H1 (cell line): ENCODE measurements around the gene SEMA3C. TPM values are rescaled to one million over a fixed set of nuclear protein-coding genes. Genes with fewer than 3 reads are reported as not detected.

ENCODE experiments used
- CTCF ChIA-PET: fragments of 300-600 bp; sonication (Branson Sonifier 250); formaldehyde crosslinking; loops from one replicate; lab custom pipeline; 2021; ENCODE audit not compliant: partially characterized antibody; lab: Charles Lee
- POLR2A ChIA-PET: fragments of 300-600 bp; sonication (Branson Sonifier 250); formaldehyde crosslinking; loops from one replicate; lab custom pipeline; 2021; ENCODE audit warnings: inconsistent platforms; ENCODE audit not compliant: partially characterized antibody; lab: Charles Lee
- DNase-seq, 2 experiments: peaks; one replicate each; pipeline versions ENCODE4 v3.0.0 to v3.0.0-alpha.2; 2010 to 2022; ENCODE audit warnings: low spot score in 2 of 2, low read depth in 1 of 2, mixed read lengths in 1 of 2
- FAIRE-seq: peaks from 2 replicates; lab custom pipeline; 2011; peaks lifted over from hg19 to GRCh38; lab: Jason Lieb, UNC
- H2AFZ ChIP-seq: 2 replicates; pipeline ENCODE4 v1.8.1; 2012; ENCODE audit warnings: low read length, inconsistent platforms
- H2AK5ac ChIP-seq: 2 replicates; pipeline ENCODE4 v1.6.1; 2013; ENCODE audit warnings: low read depth, low read length
- H2BK120ac ChIP-seq: replicated peaks from 2 replicates; pipeline ENCODE3; 2013; ENCODE audit warnings: low read depth, low read length, inconsistent platforms
- H2BK12ac ChIP-seq: 2 replicates; pipeline ENCODE4 v1.6.1; 2013; ENCODE audit warnings: low read depth, low read length
- H2BK15ac ChIP-seq: 2 replicates; pipeline ENCODE4 v1.6.1; 2013; ENCODE audit warnings: low read length
- H2BK20ac ChIP-seq: 2 replicates; pipeline ENCODE4 v1.6.1; 2013; ENCODE audit warnings: low read length
- H2BK5ac ChIP-seq: 2 replicates; pipeline ENCODE4 v1.6.1; 2013; ENCODE audit warnings: low read depth, low read length
- H3K14ac ChIP-seq: 2 replicates; pipeline ENCODE4 v1.6.1; 2013; ENCODE audit warnings: inconsistent platforms; ENCODE audit not compliant: insufficient read length
- H3K18ac ChIP-seq: 2 replicates; pipeline ENCODE4 v1.6.1; 2013; ENCODE audit warnings: low read length; ENCODE audit errors: extremely low read depth
- H3K23ac ChIP-seq: 2 replicates; pipeline ENCODE4 v1.6.1; 2013; ENCODE audit warnings: inconsistent platforms; ENCODE audit not compliant: insufficient read length
- H3K23me2 ChIP-seq: 2 replicates; pipeline ENCODE4 v1.6.1; 2013; ENCODE audit warnings: low read depth, low read length
- H3K27ac ChIP-seq: 2 replicates; pipeline ENCODE4 v1.6.1; 2011; ENCODE audit warnings: low read depth, low read length, inconsistent platforms
- H3K27me3 ChIP-seq, 4 experiments: replicated peaks in 1 of 4; 1 replicate in 1 of 4; 2 replicates in 3 of 4; pipeline versions ENCODE4 v1.6.1 to v1.8.1; 2011 to 2013; ENCODE audit warnings: low read length in 3 of 4, mild to moderate bottlenecking in 3 of 4, inconsistent platforms in 2 of 4, mixed read lengths in 2 of 4, moderate library complexity in 1 of 4; ENCODE audit not compliant: control insufficient read depth in 3 of 4, insufficient read depth in 3 of 4; ENCODE audit errors: extremely low read depth in 1 of 4
- H3K36me3 ChIP-seq, 4 experiments: 2 replicates each; pipeline versions ENCODE4 v1.6.1 to v1.8.1; 2011 to 2013; ENCODE audit warnings: mild to moderate bottlenecking in 4 of 4, low read length in 3 of 4, moderate library complexity in 2 of 4, control low read depth in 1 of 4, inconsistent platforms in 1 of 4; ENCODE audit not compliant: insufficient read depth in 4 of 4, control insufficient read depth in 2 of 4
- H3K4ac ChIP-seq: replicated peaks from 2 replicates; pipeline ENCODE3; 2013; ENCODE audit warnings: low read length, low read depth, mixed read lengths, inconsistent platforms; ENCODE audit not compliant: insufficient read length
- H3K4me1 ChIP-seq, 4 experiments: replicated peaks in 1 of 4; 1 replicate in 1 of 4; 2 replicates in 3 of 4; pipeline versions ENCODE4 v1.6.1 to v1.8.1; 2011 to 2013; ENCODE audit warnings: low read length in 3 of 4, inconsistent platforms in 2 of 4, mixed read lengths in 1 of 4; ENCODE audit not compliant: insufficient read depth in 4 of 4, control insufficient read depth in 3 of 4
- H3K4me2 ChIP-seq, 2 experiments: 2 replicates each; pipeline versions ENCODE4 v1.6.1 to v1.8.1; 2011 to 2013; ENCODE audit warnings: low read depth in 2 of 2, low read length in 2 of 2, control low read depth in 1 of 2, inconsistent platforms in 1 of 2, mild to moderate bottlenecking in 1 of 2; ENCODE audit not compliant: insufficient read depth in 1 of 2
- H3K4me3 ChIP-seq, 4 experiments: fragments of 200-600, 300-600 bp in 1 of 4; sonication (generic), shearing (Covaris generic), sonication (Bioruptor Twin) in 1 of 4; 2 replicates each; pipeline versions ENCODE4 v1.5.1 to v1.8.1; 2011 to 2016; ENCODE audit warnings: low read length in 4 of 4, low read depth in 3 of 4, control low read depth in 2 of 4, inconsistent platforms in 2 of 4, mild to moderate bottlenecking in 2 of 4, mixed read lengths in 1 of 4, moderate library complexity in 1 of 4; ENCODE audit not compliant: insufficient read depth in 2 of 4; ENCODE audit errors: extremely low read depth in 1 of 4
- H3K56ac ChIP-seq: replicated peaks from 2 replicates; pipeline ENCODE3; 2013; ENCODE audit warnings: low read depth, mild to moderate bottlenecking, mixed read lengths, low read length, inconsistent platforms; ENCODE audit not compliant: insufficient read length
- H3K79me1 ChIP-seq: 2 replicates; pipeline ENCODE4 v1.6.1; 2013; ENCODE audit warnings: low read depth, low read length, control low read depth
- H3K79me2 ChIP-seq, 2 experiments: 2 replicates each; pipeline versions ENCODE4 v1.6.1 to v1.8.1; 2012 to 2013; ENCODE audit warnings: low read length in 2 of 2, mild to moderate bottlenecking in 2 of 2, inconsistent platforms in 1 of 2; ENCODE audit not compliant: insufficient read depth in 2 of 2, control insufficient read depth in 1 of 2
- H3K9ac ChIP-seq, 4 experiments: replicated peaks in 1 of 4; 1 replicate in 1 of 4; 2 replicates in 3 of 4; pipeline versions ENCODE4 v1.6.1 to v1.8.1; 2011 to 2013; ENCODE audit warnings: low read depth in 3 of 4, low read length in 3 of 4, control low read depth in 2 of 4, mild to moderate bottlenecking in 2 of 4, moderate library complexity in 2 of 4, inconsistent platforms in 1 of 4; ENCODE audit errors: extremely low read depth in 1 of 4
- H3K9me3 ChIP-seq, 2 experiments: 2 replicates each; pipeline versions ENCODE4 v1.6.1 to v1.8.1; 2012 to 2013; ENCODE audit warnings: mild to moderate bottlenecking in 2 of 2, moderate library complexity in 2 of 2, control low read depth in 1 of 2, inconsistent platforms in 1 of 2, low read depth in 1 of 2, low read length in 1 of 2, mixed read lengths in 1 of 2; ENCODE audit not compliant: insufficient read depth in 2 of 2
- H4K20me1 ChIP-seq, 2 experiments: replicated peaks in 1 of 2; 2 replicates each; pipeline versions ENCODE3 to v1.8.1; 2011 to 2013; ENCODE audit warnings: inconsistent platforms in 2 of 2, low read length in 2 of 2, mild to moderate bottlenecking in 1 of 2; ENCODE audit not compliant: insufficient read depth in 2 of 2, control insufficient read depth in 1 of 2
- H4K5ac ChIP-seq: 2 replicates; pipeline ENCODE4 v1.6.1; 2013; ENCODE audit warnings: low read length, low read depth, mixed read lengths, inconsistent platforms; ENCODE audit not compliant: insufficient read length
- H4K8ac ChIP-seq: 2 replicates; pipeline ENCODE4 v1.8.0; 2013; ENCODE audit warnings: mild to moderate bottlenecking, moderate library complexity, low read length, inconsistent platforms; ENCODE audit not compliant: insufficient read depth; ENCODE audit errors: extremely low read depth
- H4K91ac ChIP-seq: replicated peaks from 2 replicates; pipeline ENCODE3; 2013; ENCODE audit warnings: low read length, mixed read lengths, inconsistent platforms; ENCODE audit not compliant: insufficient read length
- CHD1 ChIP-seq: IDR thresholded peaks from 2 replicates; pipeline ENCODE4 v1.6.1; 2012; ENCODE audit warnings: low read depth, low read length, improper control_type of control experiment
- EGR1 ChIP-seq: IDR thresholded peaks from 2 replicates; pipeline ENCODE4 v1.6.1; 2011; ENCODE audit warnings: low read depth, low read length, borderline replicate concordance
- EZH2 ChIP-seq: fragments of 200-600 bp; sonication (generic); IDR thresholded peaks from 2 replicates; pipeline ENCODE4 v1.7.1; 2012; ENCODE audit warnings: low read depth, mild to moderate bottlenecking, moderate library complexity, low read length, inconsistent platforms; ENCODE audit not compliant: severe bottlenecking
- GABPA ChIP-seq: IDR thresholded peaks from 2 replicates; pipeline ENCODE4 v1.6.1; 2011; ENCODE audit warnings: mild to moderate bottlenecking, low read length, moderate library complexity, borderline replicate concordance; ENCODE audit not compliant: insufficient read depth
- HDAC6 ChIP-seq: IDR thresholded peaks from one replicate; pipeline ENCODE4 v1.7.1; 2012; ENCODE audit warnings: low read depth, mild to moderate bottlenecking, inconsistent platforms, low read length, moderate library complexity
- KDM1A ChIP-seq: fragments of 200-600, 300-600 bp; sonication (generic); IDR thresholded peaks from 2 replicates; pipeline ENCODE4 v1.7.1; 2016; ENCODE audit warnings: mild to moderate bottlenecking, low read length, borderline replicate concordance
- KDM4A ChIP-seq: IDR thresholded peaks from one replicate; pipeline ENCODE4 v1.7.1; 2012; ENCODE audit warnings: low read depth, mild to moderate bottlenecking, moderate library complexity, low read length, inconsistent platforms; ENCODE audit not compliant: severe bottlenecking
- SP4 ChIP-seq: IDR thresholded peaks from 2 replicates; pipeline ENCODE4 v1.6.1; 2012; ENCODE audit warnings: low read length, inconsistent platforms
- YY1 ChIP-seq: IDR thresholded peaks from 2 replicates; pipeline ENCODE4 v1.6.1; 2011; ENCODE audit warnings: low read depth, mild to moderate bottlenecking, low read length
- WGBS, 2 experiments: shearing (Covaris generic) in 1 of 2; methylation state at CpG; one replicate each; pipeline versions ENCODE4 v1.1.6 to v1.1.7; 2013 to 2015; ENCODE audit warnings: low lambda C conversion rate in 2 of 2, mixed read lengths in 2 of 2, inconsistent platforms in 1 of 2, low coverage in 1 of 2, missing lambda C conversion rate in 1 of 2; ENCODE audit not compliant: insufficient replicate concordance in 2 of 2, insufficient coverage in 1 of 2, insufficient read length in 1 of 2; ENCODE audit errors: extremely low coverage in 1 of 2, missing lambda C conversion rate in 1 of 2; 5-methylcytosine and 5-hydroxymethylcytosine counted together
- polyA plus RNA-seq, 7 experiments: library from polyadenylated mRNA; depleted of rRNA in 3 of 7; stranded (reverse) in 5 of 7; unstranded in 2 of 7; fragments of >200 nt in 5 of 7; fragments of 200-250 nt in 2 of 7; gene quantifications; 1 replicate in 5 of 7; 2 replicates in 1 of 7; 4 replicates in 1 of 7; pipeline versions ENCODE4 v1.2.1 to v1.2.3, GENCODE V29; 2011 to 2013; ENCODE audit warnings: missing spikeins in 2 of 7, mixed read lengths in 2 of 7
- total RNA-seq: library from RNA; stranded (reverse); fragmentation: NEBNext Ultra II Directional; extraction: Animal tissue kit (Norgen Biotek cat#: 25700); gene quantifications from 2 replicates; pipeline ENCODE4 v1.2.1, GENCODE V29; 2021
- TF ChIP-seq, protein P1 (sequence below): IDR thresholded peaks from 2 replicates; pipeline ENCODE4 v1.6.1; 2011; ENCODE audit warnings: low read length, improper control_type of control experiment

Gene SEMA3C
- total and polyA plus RNA-seq, 2 of the 8 experiments (the other 6 are each of a cell fraction or from before 2014, with no cell fraction given), result 0.15 to 1.4 TPM

DNA sequence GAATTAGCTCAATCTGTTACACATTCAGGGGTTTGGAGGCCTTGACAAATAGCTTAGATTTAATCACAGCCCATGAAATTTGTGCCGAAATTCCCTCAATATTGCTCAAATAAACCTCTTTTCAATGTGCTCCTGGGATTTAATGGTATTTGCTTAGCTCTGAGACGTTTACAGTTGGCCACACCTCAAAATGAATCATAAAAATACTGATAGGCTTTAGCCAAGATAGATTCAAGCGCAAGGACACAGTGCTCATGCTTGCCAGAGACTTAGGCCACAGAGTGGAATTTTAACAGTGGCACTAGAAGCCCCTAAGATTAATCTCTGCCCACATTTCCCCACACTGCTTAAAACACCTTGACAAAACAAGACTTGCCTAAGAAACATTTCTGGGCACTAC, 2.3 kb upstream of the SEMA3C start:
- H3K36me3 ChIP-seq, result no peaks in the 10 kb centered on the region
- H4K20me1 ChIP-seq, result no peaks in the 10 kb centered on the region
- H2BK20ac ChIP-seq, result no peak overlapping the region
- no peak overlapping the region for H4K8ac ChIP-seq
- no peaks in the 10 kb centered on the region for H3K79me1 ChIP-seq
- no peaks in the 10 kb centered on the region for H3K9me3 ChIP-seq
- ChIA-PET CTCF (interaction anchor here (0.6 to 1.7 kb wide), 3 partner anchors 56 to 536 kb away, joined by 3 to 4 read pairs (median 3); no protein-coding TSS in a partner anchor), POLR2A (interaction anchor here (1.0 kb wide), 1 partner anchor 10 kb away, joined by 3 read pairs; no protein-coding TSS in a partner anchor)
- H3K9ac ChIP-seq, result no peak overlapping the region
- no peak overlapping the region for H2AK5ac ChIP-seq
- no peak overlapping the region for H2BK120ac ChIP-seq
- no peak overlapping the region for H3K4me3 ChIP-seq
- no peak overlapping the region for H3K4me2 ChIP-seq
- no peak overlapping the region for H2BK12ac ChIP-seq
- H3K23me2 ChIP-seq, result peaks cover 5% of the 10 kb centered on the region; the same call in 1 of the 2 replicates
- no peak overlapping the region for H3K27ac ChIP-seq
- H3K4ac ChIP-seq, result no peak overlapping the region
- H3K14ac ChIP-seq, result no peak overlapping the region
- no peak overlapping the region for H2BK15ac ChIP-seq
- peaks cover 0 to 6% (median 4%) of the 10 kb centered on the region in 4 experiments; a peak in 4 of 7 replicates for H3K27me3 ChIP-seq
- H3K4me1 ChIP-seq, result peaks cover 0 to 5% (median 2%) of the 10 kb centered on the region in 4 experiments; a peak in 3 of 7 replicates
- FAIRE-seq (no peak), DNase-seq (no peak)
- H3K56ac ChIP-seq, result no peak overlapping the region
- WGBS, 2 experiments, result 83% methylated on average over 3 of the region's 3 CpGs; no CpG with 5 or more reads in 1 of the 2 experiments
- no peak overlapping the region for H4K5ac ChIP-seq
- H3K18ac ChIP-seq, result no peak overlapping the region
- H3K23ac ChIP-seq, result peak overlapping the region; percentile 35
- H2AFZ ChIP-seq, result no peak overlapping the region; the same call in 1 of the 2 replicates
- H2BK5ac ChIP-seq, result no peak overlapping the region
- H3K79me2 ChIP-seq, result no peaks in the 10 kb centered on the region
- H4K91ac ChIP-seq, result no peak overlapping the region
- no peak for TF ChIP-seq CHD1
- TF ChIP-seq EGR1, result no peak
- no peak for TF ChIP-seq GABPA
- TF ChIP-seq KDM4A, result no peak
- no peak for TF ChIP-seq HDAC6
- TF ChIP-seq, protein P1, sequence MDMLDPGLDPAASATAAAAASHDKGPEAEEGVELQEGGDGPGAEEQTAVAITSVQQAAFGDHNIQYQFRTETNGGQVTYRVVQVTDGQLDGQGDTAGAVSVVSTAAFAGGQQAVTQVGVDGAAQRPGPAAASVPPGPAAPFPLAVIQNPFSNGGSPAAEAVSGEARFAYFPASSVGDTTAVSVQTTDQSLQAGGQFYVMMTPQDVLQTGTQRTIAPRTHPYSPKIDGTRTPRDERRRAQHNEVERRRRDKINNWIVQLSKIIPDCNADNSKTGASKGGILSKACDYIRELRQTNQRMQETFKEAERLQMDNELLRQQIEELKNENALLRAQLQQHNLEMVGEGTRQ, result no peak
- no peak for TF ChIP-seq KDM1A
- no peak for TF ChIP-seq SP4
- no peak for TF ChIP-seq YY1
- TF ChIP-seq EZH2, result no peak
